ENCODE results near the gene PIGS. TPM values are rescaled to one million over a fixed set of nuclear protein-coding genes. Genes with fewer than 3 reads are reported as not detected.

PIGS gene
- total and polyA plus RNA-seq, 2 of the 4 experiments (the other 2 are of a cell fraction) = 28.7 to 78.9 TPM

DNA sequence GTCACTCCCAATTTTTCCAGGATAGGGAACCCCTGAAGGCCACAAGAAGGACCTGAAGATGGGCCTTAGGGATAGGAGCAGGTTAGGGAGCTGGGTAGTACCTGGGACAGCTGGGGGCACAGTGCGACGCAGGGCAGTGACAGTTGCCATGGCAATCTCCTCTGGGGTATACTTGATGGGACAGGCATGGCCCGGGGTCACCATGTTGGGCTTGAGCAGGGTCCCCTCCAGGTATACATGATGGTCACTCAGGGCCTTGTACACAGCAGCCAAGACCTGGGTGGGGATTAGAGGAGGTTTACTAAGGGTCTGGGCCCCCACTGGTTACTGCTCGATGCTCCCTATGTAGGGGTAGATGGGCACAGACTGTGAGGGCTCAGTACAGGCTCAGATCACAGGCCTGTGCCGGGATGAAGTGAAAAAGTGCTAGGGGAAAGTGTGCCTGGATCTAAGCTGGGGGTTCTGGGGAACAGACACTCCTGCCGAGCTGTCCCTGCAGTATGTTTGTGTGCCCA, 2.7 kb upstream of the PIGS start:
- Histone ChIP-seq H3K4me1 (ENCODE audit: control insufficient read depth, insufficient read depth, low read length) (peaks cover 6% of the 10 kb centered on the region; the same call in 1 of the 2 replicates), H2BK15ac (ENCODE audit: low read depth, low read length) (no peak overlapping the region), H3K56ac (ENCODE audit: extremely low read depth, insufficient read depth, low read length) (no peak overlapping the region), H3K4me2 (ENCODE audit: low read depth, low read length) (no peak overlapping the region), H3K79me1 (ENCODE audit: low read depth in 1 of 2, low read length in 2 of 2) (peaks cover 15 to 31% of the 10 kb centered on the region in 2 experiments), H2AFZ (replicated peaks; ENCODE audit: low read length, poor library complexity) (no peak overlapping the region), H3K27ac (ENCODE audit: insufficient read depth, low read length) (no peak overlapping the region), H3K4ac (ENCODE audit: low read depth, low read length) (no peak overlapping the region), H3K9me1 (ENCODE audit: insufficient read depth, low read length) (peaks cover 11% of the 10 kb centered on the region), H2BK5ac (ENCODE audit: low read depth, low read length, poor library complexity, severe bottlenecking) (no peak overlapping the region), H4K5ac (ENCODE audit: low read depth, low read length) (no peak overlapping the region), H3K23ac (ENCODE audit: low read depth, low read length) (no peak overlapping the region), H2AK5ac (ENCODE audit: low read depth, low read length) (no peak overlapping the region), H4K91ac (ENCODE audit: insufficient read depth, low read depth, low read length) (no peak overlapping the region), H3K9me3 (ENCODE audit: control insufficient read depth, insufficient read depth, low read length) (no peaks in the 10 kb centered on the region), H4K8ac (ENCODE audit: low read depth in 2 of 2, low read length in 2 of 2) (no peak overlapping the region), H3K14ac (replicated peaks; ENCODE audit: low read depth, low read length) (no peak overlapping the region), H3K9ac (ENCODE audit: low read depth, low read length) (no peak overlapping the region), H3K27me3 (ENCODE audit: control insufficient read depth, insufficient read depth, low read length) (no peaks in the 10 kb centered on the region), H2BK120ac (ENCODE audit: low read depth, low read length) (no peak overlapping the region), H4K20me1 (ENCODE audit: insufficient read depth, low read length) (peaks cover 5% of the 10 kb centered on the region; the same call in 1 of the 2 replicates), H3K36me3 (ENCODE audit: control insufficient read depth, insufficient read depth, low read length) (peaks cover 19% of the 10 kb centered on the region; the same call in 1 of the 2 replicates), H3K4me3 (ENCODE audit: insufficient read depth, low read depth, low read length) (no peak overlapping the region), H2BK20ac (ENCODE audit: low read depth, low read length) (no peak overlapping the region), H2AK9ac (replicated peaks; ENCODE audit: low read depth, low read length, poor library complexity) (no peak overlapping the region), H3K18ac (ENCODE audit: low read depth, low read length) (no peak overlapping the region)
- dilution Hi-C loops (cut with HindIII; ENCODE audit: low sequenced_read_pairs, unreplicated experiment) = no loop called here
- no peak for TF ChIP-seq BHLHE40 (IDR thresholded peaks at IDR 0.05; ENCODE audit: low read depth, low read length)
- TF ChIP-seq, protein P1, sequence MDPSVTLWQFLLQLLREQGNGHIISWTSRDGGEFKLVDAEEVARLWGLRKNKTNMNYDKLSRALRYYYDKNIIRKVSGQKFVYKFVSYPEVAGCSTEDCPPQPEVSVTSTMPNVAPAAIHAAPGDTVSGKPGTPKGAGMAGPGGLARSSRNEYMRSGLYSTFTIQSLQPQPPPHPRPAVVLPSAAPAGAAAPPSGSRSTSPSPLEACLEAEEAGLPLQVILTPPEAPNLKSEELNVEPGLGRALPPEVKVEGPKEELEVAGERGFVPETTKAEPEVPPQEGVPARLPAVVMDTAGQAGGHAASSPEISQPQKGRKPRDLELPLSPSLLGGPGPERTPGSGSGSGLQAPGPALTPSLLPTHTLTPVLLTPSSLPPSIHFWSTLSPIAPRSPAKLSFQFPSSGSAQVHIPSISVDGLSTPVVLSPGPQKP (IDR thresholded peaks at IDR 0.05; ENCODE audit: borderline replicate concordance, low read depth, low read length) = no peak
- TF ChIP-seq POLR2A (IDR thresholded peaks at IDR 0.05; ENCODE audit: low read depth, low read length) = no peak
- no peak for TF ChIP-seq FOS (IDR thresholded peaks at IDR 0.05; ENCODE audit: low read depth, low read length)
- TF ChIP-seq CHD1 (IDR thresholded peaks at IDR 0.05; ENCODE audit: low read depth, low read length) = no peak
- TF ChIP-seq RAD21 (IDR thresholded peaks at IDR 0.05; ENCODE audit: low read length) = no peak
- no peak for TF ChIP-seq CEBPB (IDR thresholded peaks at IDR 0.05; ENCODE audit: low read depth, low read length)
- in situ Hi-C loops (cut with MboI; ENCODE audit: low sequenced_read_pairs) = no loop called here
- 97% methylated on average over 3 of the region's 6 CpGs; no CpG with 5 or more reads in 1 of the 2 experiments for WGBS, 2 experiments (ENCODE audit: extremely low coverage in 2 of 2, insufficient read length in 1 of 2)
- DNase-seq (no peak), ATAC-seq (ENCODE audit: low read depth) (no peak)
- ChIA-PET POLR2A (ENCODE audit: unreplicated experiment) (no interaction called here), CTCF (no interaction called here)
- no TSS peak for BruUV-seq (replicated peaks)
- intact Hi-C loops (cut with micrococcal nuclease) = no loop called here

All from IMR-90 (cell line).